22Rv1 (cell line): ENCODE results near the gene PCAT6.

Experiments used
- CTCF ChIP-seq: fragments of 450-650 bp; IDR thresholded peaks from 2 replicates; pipeline ENCODE4 v1.5.1; 2017; ENCODE audit warnings: mild to moderate bottlenecking
- ZFX ChIP-seq: fragments of 450-650 bp; IDR thresholded peaks from 2 replicates; pipeline ENCODE4 v1.6.1; 2017; ENCODE audit warnings: antibody characterized with exemption, borderline replicate concordance

GRCh38 chr1:202804126-202804525, 6.6 kb upstream of the PCAT6 start:
- TF ChIP-seq CTCF (no peak), ZFX (no peak)
